Endometrial microvascular endothelial cells (primary cell): Measurements from ENCODE around the gene MRPL1. TPM values are rescaled to one million over a fixed set of nuclear protein-coding genes. Genes with fewer than 3 reads are reported as not detected.
"Not testable (repeated sequence)": the region's sequence is repeated elsewhere in the genome, so short reads cannot be mapped to it uniquely, and the experiment has no call there.

Experiments used
- in situ Hi-C: cut with HindIII; loops from 2 replicates; pipeline ENCODE4 v1.10.0; 2017; ENCODE audit warnings: low sequenced_read_pairs, low pct_unique_long_range_greater_than_20kb; ENCODE audit errors: inconsistent ontology term
- total RNA-seq: library from RNA; depleted of rRNA; stranded (reverse); fragments of >200 nt; gene quantifications from one replicate; pipeline ENCODE4 v1.2.3, GENCODE V29; 2015; ENCODE audit errors: inconsistent ontology term

Gene MRPL1
- total RNA-seq, 1 donor from 2014 or later, result 34.8 TPM

- in situ Hi-C loops, result no loop called here
Observed at GRCh38 chr4:77845929-77846328, 16.7 kb upstream of the MRPL1 start.

DNA sequence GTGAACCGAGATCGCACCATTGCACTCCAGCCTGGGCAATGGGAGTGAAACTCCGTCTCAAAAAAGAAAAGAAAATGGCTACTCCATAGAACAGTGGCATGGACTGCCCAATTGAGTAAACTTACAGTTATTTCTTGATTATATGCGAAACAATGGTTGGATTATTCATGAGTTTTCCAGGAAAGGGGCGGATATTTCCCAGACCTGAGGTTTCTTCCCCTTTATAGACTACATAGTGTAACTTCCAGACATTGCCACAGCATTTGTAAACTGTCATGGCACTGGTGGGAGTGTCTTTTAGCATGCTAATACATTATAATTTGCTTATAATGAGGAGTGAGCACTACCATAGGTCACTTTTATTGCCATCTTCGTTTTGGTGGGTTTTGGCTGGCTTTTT is 14.1 kb upstream of the MRPL1 start:
- in situ Hi-C loops, result no loop called here

GRCh38 chr4:77849278-77849965 is 13.2 kb upstream of the MRPL1 start:
- in situ Hi-C loops, result no loop called here

DNA sequence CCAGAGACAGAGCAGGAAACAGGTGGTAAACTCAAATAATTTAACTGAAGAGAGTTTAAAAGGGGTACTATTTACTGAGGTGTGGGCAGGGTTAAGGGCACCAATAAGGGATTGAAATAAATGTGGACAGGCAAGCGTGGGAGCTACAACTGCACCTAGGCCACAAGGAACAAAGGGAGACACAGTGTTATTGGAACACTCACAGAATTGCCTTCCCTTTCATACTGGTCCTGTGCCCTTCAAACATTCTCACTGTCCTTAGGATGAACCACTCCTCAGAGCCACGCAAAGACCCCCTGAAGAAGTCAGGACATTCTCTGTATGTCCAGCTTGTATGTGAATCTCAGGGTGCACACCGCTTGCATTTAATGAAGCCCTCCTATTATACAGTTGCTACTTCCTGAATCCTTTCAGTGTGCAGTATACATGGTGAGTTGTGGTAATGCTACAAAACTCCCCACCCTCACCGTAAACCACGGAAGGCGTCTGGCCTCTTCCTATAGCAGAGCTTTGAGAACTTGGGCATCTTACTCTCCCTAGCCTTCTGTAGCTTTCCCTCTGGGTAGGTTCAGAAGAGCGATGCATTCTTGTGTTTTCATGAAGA is 9.6 kb upstream of the MRPL1 start:
- in situ Hi-C loops, result no loop called here

DNA sequence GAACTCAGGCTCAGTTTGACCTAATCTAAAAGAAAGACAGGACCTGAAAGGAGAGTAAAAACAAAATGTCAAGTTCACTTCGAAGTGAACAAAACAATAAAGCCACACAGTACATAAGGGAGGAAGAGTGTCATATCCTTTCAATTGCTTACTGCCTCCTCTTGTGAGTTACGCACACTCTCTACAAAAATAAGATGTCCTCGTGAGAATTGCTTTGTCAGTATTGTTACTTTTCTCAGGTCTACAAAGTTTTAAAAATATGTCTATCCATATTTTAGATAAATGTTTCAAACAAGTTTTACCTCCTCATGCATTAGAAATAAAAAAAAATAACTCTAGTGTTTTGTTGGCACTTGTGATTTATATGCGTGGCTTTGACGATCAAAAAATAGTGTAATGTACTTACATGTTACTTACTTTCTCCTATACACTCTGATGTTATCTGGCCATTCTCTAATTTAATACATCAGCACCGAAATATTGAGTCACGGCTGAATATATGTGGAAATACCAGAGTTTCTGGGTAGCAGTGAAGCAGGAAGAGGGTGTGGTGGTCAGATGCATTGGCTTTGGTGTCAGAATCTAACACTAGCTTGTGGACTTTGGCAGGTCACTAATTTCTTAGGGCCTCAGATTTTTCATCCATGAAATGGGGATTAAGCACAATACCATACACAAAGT is 8.1 kb upstream of the MRPL1 start:
- in situ Hi-C loops, result no loop called here

DNA sequence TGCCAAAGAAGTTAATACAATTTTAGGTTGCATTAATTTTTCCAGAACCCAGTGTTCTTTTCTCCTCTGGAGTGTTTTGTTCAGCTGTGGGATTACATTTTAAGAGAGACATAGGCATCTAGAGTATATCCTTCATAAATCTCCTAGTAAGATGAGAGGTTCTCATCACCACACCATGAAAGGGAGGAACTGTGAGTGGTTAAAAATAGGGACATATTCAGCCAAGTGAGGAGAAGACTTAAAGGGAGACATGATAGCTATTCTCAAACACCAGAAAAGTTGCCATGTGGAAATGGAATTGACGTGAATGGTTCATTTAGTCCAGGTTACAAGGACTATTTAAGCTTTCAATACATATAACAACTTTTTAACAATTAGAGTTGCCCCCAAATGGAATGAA is 6.5 kb upstream of the MRPL1 start:
- in situ Hi-C loops, result no loop called here

- in situ Hi-C loops, result no loop called here
Observed at GRCh38 chr4:77859256-77859655, 3.4 kb upstream of the MRPL1 start.

DNA sequence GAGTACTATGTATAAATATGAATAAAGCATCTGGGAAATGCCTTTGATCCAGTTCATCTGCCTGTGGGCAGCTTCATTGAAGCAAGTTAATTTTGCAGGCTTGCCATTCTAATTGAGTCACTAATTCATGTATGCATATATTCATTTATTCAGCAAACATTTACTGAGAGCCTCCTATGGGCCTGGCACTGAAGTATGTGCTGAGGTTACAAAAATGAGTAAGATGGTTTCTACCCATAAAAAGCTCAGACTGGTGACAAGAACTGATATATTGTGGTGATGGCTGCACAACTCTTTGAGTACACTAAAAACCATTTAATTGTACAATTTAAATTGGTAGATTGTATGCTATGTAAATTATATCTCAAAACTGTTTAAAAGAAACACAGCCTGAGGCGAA is 1.1 kb upstream of the MRPL1 start:
- in situ Hi-C loops, result no loop called here

- in situ Hi-C loops, result not testable (repeated sequence)
Observed at GRCh38 chr4:77863341-77863740, 711 bp downstream of the MRPL1 start.

DNA sequence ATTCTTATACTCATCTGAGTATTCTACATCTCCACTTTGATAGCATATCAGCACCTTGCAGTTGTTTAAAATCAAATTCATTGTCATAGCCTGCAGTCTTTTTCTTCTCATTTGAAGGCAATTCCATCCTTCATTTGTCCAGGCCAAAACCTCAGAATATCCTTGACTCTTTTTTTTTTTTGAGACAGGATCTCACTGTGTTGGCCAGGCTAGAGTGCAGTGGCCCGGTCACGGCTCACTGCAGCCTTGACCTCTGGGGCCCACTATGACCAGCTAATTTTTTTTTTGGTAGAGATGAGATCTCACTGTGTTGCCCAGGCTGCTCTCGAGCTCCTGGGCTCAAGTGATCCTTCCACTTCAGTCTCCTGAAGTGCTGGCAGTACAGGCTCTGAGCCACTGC is 2.6 kb downstream of the MRPL1 start:
- in situ Hi-C loops, result no loop called here

DNA sequence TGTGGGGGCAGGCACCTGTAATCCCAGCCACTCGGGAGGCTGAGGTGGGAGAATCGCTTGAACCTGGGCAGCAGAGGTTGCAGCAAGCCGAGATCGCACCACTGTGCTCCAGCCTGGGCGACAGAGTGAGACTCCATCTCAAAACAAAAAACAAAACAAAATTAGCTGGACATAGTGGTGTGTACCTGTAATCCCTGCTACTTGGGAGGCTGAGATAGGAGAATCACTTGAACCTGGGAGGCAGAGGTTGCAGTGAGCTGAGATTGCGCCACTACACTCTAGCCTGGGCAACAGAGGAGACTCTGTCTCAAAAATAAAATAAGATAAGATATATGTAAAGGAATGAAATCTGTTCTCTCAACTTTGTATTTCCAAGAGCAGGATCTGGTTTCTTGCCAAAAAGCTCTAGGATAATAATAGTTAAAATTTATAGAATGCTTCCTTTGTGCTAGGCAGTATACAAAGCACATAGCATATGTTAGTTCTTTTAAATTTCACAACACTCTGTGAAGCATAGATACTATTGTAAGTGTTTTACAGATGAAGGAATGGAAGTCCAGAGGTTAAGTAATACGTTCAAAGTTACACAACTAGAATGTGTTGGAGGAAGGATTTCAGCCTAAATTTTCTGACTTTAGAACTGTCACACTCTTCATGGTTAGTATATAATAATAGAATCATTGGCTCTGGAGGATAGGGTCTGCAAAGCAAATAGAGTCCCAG is 10.3 kb downstream of the MRPL1 start:
- in situ Hi-C loops, result no loop called here

DNA sequence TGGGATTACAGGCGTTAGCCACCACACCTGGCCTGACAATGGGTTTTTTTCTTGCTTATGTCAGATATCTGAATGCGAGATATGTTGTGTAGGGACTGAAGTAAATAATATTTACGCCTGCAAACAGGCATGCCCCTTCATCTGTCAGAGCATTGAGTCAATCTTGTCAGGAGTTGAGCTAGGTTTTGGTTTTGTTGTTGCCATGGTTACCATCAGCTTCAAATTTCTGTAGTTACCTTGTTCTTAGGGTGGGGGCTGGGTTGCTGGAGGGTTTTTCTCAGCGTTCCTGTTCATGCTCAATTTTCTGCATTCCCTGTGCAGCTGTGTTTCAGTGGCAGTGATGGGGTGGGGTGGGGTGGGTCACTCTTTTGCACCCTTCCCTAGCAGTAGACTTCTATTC is 14.5 kb downstream of the MRPL1 start:
- in situ Hi-C loops, result no loop called here

- in situ Hi-C loops, result no loop called here
Observed at GRCh38 chr4:77877771-77878565, 15.3 kb downstream of the MRPL1 start.

DNA sequence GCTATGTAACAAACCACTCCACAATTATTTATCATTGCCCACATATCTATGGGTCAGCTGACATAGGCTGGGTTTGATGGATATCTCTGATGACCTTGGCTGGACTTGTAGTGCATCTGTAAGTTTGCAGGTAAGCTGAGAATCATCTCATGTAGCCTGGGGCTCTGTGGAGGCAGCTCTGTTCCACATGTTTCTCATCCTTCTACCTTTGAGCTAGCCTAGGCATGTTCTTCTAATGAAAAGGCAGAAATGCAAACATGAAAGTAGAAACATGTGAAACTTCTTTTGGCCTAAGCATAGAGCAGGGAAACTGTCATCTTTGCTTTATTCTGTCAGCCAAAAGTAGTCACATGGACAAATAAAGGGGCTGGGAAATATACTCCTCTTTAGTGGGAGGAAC is 18.2 kb downstream of the MRPL1 start:
- in situ Hi-C loops, result no loop called here

GRCh38 chr4:77881460-77882295 is 19.0 kb downstream of the MRPL1 start:
- in situ Hi-C loops, result no loop called here

- in situ Hi-C loops, result no loop called here
Observed at GRCh38 chr4:77893451-77893850, 30.8 kb downstream of the MRPL1 start.

- in situ Hi-C loops, result no loop called here
Observed at GRCh38 chr4:77899607-77900006, 37.0 kb downstream of the MRPL1 start.

GRCh38 chr4:77903186-77903585 is 40.6 kb downstream of the MRPL1 start:
- in situ Hi-C loops, result no loop called here
